Caco-2 (cell line): Measurements from ENCODE around the gene MTAP. TPM values are rescaled to one million over a fixed set of nuclear protein-coding genes. Genes with fewer than 3 reads are reported as not detected.

ENCODE experiments used
- BruUV-seq: library from RNA; stranded (reverse); fragments of 400-500 nt; replicated peaks from 2 replicates; lab custom pipeline; 2021; lab: Mats Ljungman, UMichigan
- CTCF ChIA-PET: fragments of 300-600 bp; sonication (Branson Sonifier 250); formaldehyde crosslinking; loops from one replicate; lab custom pipeline; 2022; ENCODE audit warnings: antibody characterized with exemption; lab: Charles Lee
- POLR2A ChIA-PET: fragments of 300-600 bp; sonication (Branson Sonifier 250); formaldehyde crosslinking; loops from one replicate; lab custom pipeline; 2022; ENCODE audit warnings: antibody characterized with exemption; lab: Charles Lee
- DNase-seq, 2 experiments: peaks; one replicate each; pipeline versions ENCODE4 v3.0.0 to v3.0.0-alpha.2; 2020 to 2022
- H3K27me3 ChIP-seq: replicated peaks from 2 replicates; pipeline ENCODE4 v1.6.0; 2011; ENCODE audit warnings: low read length; ENCODE audit not compliant: control insufficient read depth, insufficient read depth
- H3K36me3 ChIP-seq: 2 replicates; pipeline ENCODE4 v1.5.1; 2011; ENCODE audit warnings: low read length; ENCODE audit not compliant: control insufficient read depth, insufficient read depth
- H3K4me1 ChIP-seq: fragments of 250-450 bp; sonication (Bioruptor Pico); 2 replicates; pipeline ENCODE4 v1.5.1; 2020; ENCODE audit warnings: mild to moderate bottlenecking
- H3K4me3 ChIP-seq: 2 replicates; pipeline ENCODE4 v1.5.1; 2011; ENCODE audit warnings: low read depth, mild to moderate bottlenecking, control low read depth, low read length
- H3K9me3 ChIP-seq: fragments of 250-450 bp; sonication (Bioruptor Pico); 2 replicates; pipeline ENCODE4 v1.5.1; 2020; ENCODE audit warnings: mild to moderate bottlenecking, moderate library complexity
- H3K27ac Mint-ChIP-seq: one replicate; pipeline ENCODE4 v1.8.0; 2022; ENCODE audit warnings: mixed read lengths; ENCODE audit not compliant: unreplicated experiment
- H3K27me3 Mint-ChIP-seq: one replicate; pipeline ENCODE4 v1.8.0; 2022; ENCODE audit warnings: mixed read lengths; ENCODE audit not compliant: insufficient read depth, unreplicated experiment
- H3K36me3 Mint-ChIP-seq: one replicate; pipeline ENCODE4 v1.8.0; 2022; ENCODE audit warnings: mild to moderate bottlenecking, mixed read lengths; ENCODE audit not compliant: insufficient read depth, unreplicated experiment
- H3K4me1 Mint-ChIP-seq: one replicate; pipeline ENCODE4 v1.8.0; 2022; ENCODE audit warnings: low read depth, mixed read lengths; ENCODE audit not compliant: unreplicated experiment
- H3K4me3 Mint-ChIP-seq: one replicate; pipeline ENCODE4 v1.8.0; 2022; ENCODE audit warnings: mild to moderate bottlenecking, moderate library complexity, mixed read lengths; ENCODE audit not compliant: unreplicated experiment
- H3K9me3 Mint-ChIP-seq: one replicate; pipeline ENCODE4 v1.8.0; 2022; ENCODE audit warnings: mixed read lengths; ENCODE audit not compliant: unreplicated experiment
- CTCF ChIP-seq, 2 experiments: fragments of 200-600 bp in 1 of 2; IDR thresholded peaks; 1 replicate in 1 of 2; 2 replicates in 1 of 2; pipeline versions ENCODE4 v1.5.1 to v1.8.0; 2011 to 2022; ENCODE audit warnings: antibody characterized with exemption in 1 of 2, control low read depth in 1 of 2, inconsistent platforms in 1 of 2, low read depth in 1 of 2, low read length in 1 of 2, mild to moderate bottlenecking in 1 of 2, moderate library complexity in 1 of 2; ENCODE audit not compliant: insufficient read depth in 1 of 2, severe bottlenecking in 1 of 2, unreplicated experiment in 1 of 2
- intact Hi-C: fragments of 100-400 bp; cut with micrococcal nuclease; formaldehyde crosslinking; loops from one replicate; pipeline ENCODE4 v1.10.0; 2022; ENCODE audit not compliant: unreplicated experiment
- total RNA-seq: library from RNA; stranded (reverse); gene quantifications from 2 replicates; pipeline ENCODE4 v1.2.3, GENCODE V29; 2022

MTAP gene
- total RNA-seq, 1 experiment from 2014 or later: 53.3 TPM

DNA sequence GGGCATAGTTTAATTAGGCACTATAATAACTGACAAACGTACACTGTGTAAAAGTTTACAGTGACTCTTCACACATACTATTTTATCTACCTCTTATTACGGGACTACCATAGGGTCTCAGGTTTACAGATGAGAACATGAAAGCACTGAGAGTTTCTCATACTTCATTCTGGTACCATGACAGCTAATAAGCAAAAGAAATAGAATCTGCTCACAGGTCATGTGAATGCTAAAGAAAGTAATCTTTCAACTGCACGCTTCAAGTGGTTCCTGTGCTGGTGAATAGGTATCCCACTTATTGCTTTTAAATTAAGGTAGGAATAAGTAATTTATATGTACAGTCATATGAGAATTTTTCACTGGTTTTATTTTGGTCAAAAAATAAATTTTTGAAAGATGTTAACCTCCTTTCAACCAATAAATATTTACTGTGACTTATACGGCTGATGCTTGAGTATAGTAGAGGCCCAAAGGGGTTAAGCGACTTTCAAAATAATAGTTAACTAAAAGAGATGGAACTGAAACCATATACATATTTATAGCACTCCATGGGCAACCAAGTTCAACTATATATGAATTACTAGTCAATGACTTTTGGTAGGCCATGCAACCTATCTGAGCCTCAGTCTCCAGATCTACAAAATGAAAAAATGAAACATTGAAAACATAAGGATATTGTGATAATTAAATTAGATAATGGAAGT is 183.7 kb downstream of the MTAP start:
- Mint-ChIP-seq H3K4me1 (no peaks in the 10 kb centered on the region), H3K9me3 (no peaks in the 10 kb centered on the region), H3K27ac (no peak overlapping the region), H3K36me3 (no peaks in the 10 kb centered on the region), H3K4me3 (no peak overlapping the region), H3K27me3 (no peaks in the 10 kb centered on the region)
- Histone ChIP-seq H3K27me3 (no peaks in the 10 kb centered on the region), H3K4me1 (no peaks in the 10 kb centered on the region), H3K4me3 (no peak overlapping the region), H3K36me3 (no peaks in the 10 kb centered on the region), H3K9me3 (no peaks in the 10 kb centered on the region)
- no peak for TF ChIP-seq CTCF (IDR thresholded peaks at IDR 0.05; ENCODE audit: insufficient read depth in 1 of 2, low read depth in 1 of 2, low read length in 1 of 2, severe bottlenecking in 1 of 2, unreplicated experiment in 1 of 2)
- CTCF ChIA-PET: no interaction called here
- no peak for DNase-seq
- BruUV-seq: no TSS peak
- intact Hi-C loops: no loop called here
- POLR2A ChIA-PET: no interaction called here

Other genes starting within 250 kb of the MTAP start
- 46.6 and 48.0 TPM in 2 replicates for gene CDKN2A, start 191.8 kb downstream of the MTAP start, total RNA-seq
- gene CDKN2B-AS1, start 192.2 kb downstream of the MTAP start, total RNA-seq: 1.2 and 2.1 TPM in 2 replicates
- gene CDKN2B, start 206.7 kb downstream of the MTAP start, total RNA-seq: 7.6 and 8.2 TPM in 2 replicates